ENCODE measurements around the gene SORCS2.

- TF ChIP-seq CTCF (IDR thresholded peaks at IDR 0.05), result no peak
- no peak for TF ChIP-seq POLR2A (IDR thresholded peaks at IDR 0.05)
- no peak for TF ChIP-seq EP300 (IDR thresholded peaks at IDR 0.05; ENCODE audit: low read depth)
Measured at GRCh38 chr4:7296661-7297335, 104.5 kb downstream of the SORCS2 start.
